Fibroblast of the aortic adventitia (primary cell): Measurements from ENCODE around the gene PRDM2. TPM values are rescaled to one million over a fixed set of nuclear protein-coding genes. Genes with fewer than 3 reads are reported as not detected.

Experiments
- DNase-seq: peaks from one replicate; pipeline ENCODE4 v3.0.0-alpha.2; 2010; ENCODE audit warnings: low read depth
- H3K4me3 ChIP-seq: 2 replicates; pipeline ENCODE4 v1.5.1; 2011; ENCODE audit warnings: low read depth, mild to moderate bottlenecking, control low read depth, low read length, moderate library complexity
- CTCF ChIP-seq: IDR thresholded peaks from 2 replicates; pipeline ENCODE4 v1.5.1; 2011; ENCODE audit warnings: mild to moderate bottlenecking, low read length, control low read depth, inconsistent platforms; ENCODE audit not compliant: insufficient read depth
- total RNA-seq: library from RNA; depleted of rRNA; stranded (reverse); fragments of >200 nt; gene quantifications from 2 replicates; pipeline ENCODE4 v1.2.3, GENCODE V29; 2012; ENCODE audit warnings: low replicate concordance

Gene PRDM2
- total RNA-seq, 1 donor: 16.0 TPM

GRCh38 chr1:13851726-13852125 lies 151.7 kb downstream of the PRDM2 start:
- H3K4me3 ChIP-seq: no peak overlapping the region
- no peak for TF ChIP-seq CTCF
- no peak for DNase-seq

GRCh38 chr1:13855554-13855953 lies 155.6 kb downstream of the PRDM2 start:
- DNase-seq: no peak
- no peak for TF ChIP-seq CTCF
- H3K4me3 ChIP-seq: no peak overlapping the region

GRCh38 chr1:13860031-13860430 lies 160.0 kb downstream of the PRDM2 start:
- no peak for DNase-seq
- no peak overlapping the region for H3K4me3 ChIP-seq
- TF ChIP-seq CTCF: no peak

- no peak for TF ChIP-seq CTCF
- DNase-seq: no peak
- H3K4me3 ChIP-seq: no peak overlapping the region
Measured at GRCh38 chr1:13864760-13865159, 164.8 kb downstream of the PRDM2 start.

- no peak for DNase-seq
- TF ChIP-seq CTCF: no peak
- no peak overlapping the region for H3K4me3 ChIP-seq
Measured at GRCh38 chr1:13865851-13866250, 165.9 kb downstream of the PRDM2 start.

GRCh38 chr1:13867603-13868002 lies 167.6 kb downstream of the PRDM2 start:
- no peak for DNase-seq
- no peak overlapping the region for H3K4me3 ChIP-seq
- TF ChIP-seq CTCF: no peak

GRCh38 chr1:13869172-13869797 lies 169.3 kb downstream of the PRDM2 start:
- no peak for DNase-seq
- no peak overlapping the region for H3K4me3 ChIP-seq
- TF ChIP-seq CTCF: no peak
